Body of pancreas (tissue), 4 donors: ENCODE data around the gene SUMO3. TPM values are rescaled to one million over a fixed set of nuclear protein-coding genes. Genes with fewer than 3 reads are reported as not detected.

Experiments
- ATAC-seq: fragments of 150-250 bp; one replicate; pipeline ENCODE4 v1.9.1; 2016
- DNase-seq, 4 donors: peaks; one replicate each; pipeline ENCODE4 v3.0.0-alpha.2; 2019
- H3K27ac ChIP-seq, 4 donors: fragments of 200-600 bp; sonication (generic); 1 replicate in 3 of 4; 2 replicates in 1 of 4; pipeline versions ENCODE4 v1.5.1 to v1.6.1; 2016 to 2019; ENCODE audit warnings: mild to moderate bottlenecking in 1 of 4, mixed read lengths in 1 of 4, moderate library complexity in 1 of 4
- H3K27me3 ChIP-seq, 2 donors: fragments of 200-600 bp; sonication (generic); one replicate each; pipeline ENCODE4 v1.6.0; 2016; ENCODE audit warnings: mild to moderate bottlenecking in 1 of 2
- H3K36me3 ChIP-seq, 2 donors: fragments of 200-600 bp; sonication (generic); replicated peaks in 1 of 2; 2 replicates each; pipeline ENCODE4 v1.5.1; 2016; ENCODE audit warnings: low read depth in 2 of 2; ENCODE audit not compliant: insufficient read depth in 1 of 2
- H3K4me1 ChIP-seq: fragments of 200-600 bp; sonication (generic); one replicate; pipeline ENCODE4 v1.6.0; 2016
- H3K4me3 ChIP-seq, 2 donors: fragments of 200-600 bp; sonication (generic); 1 replicate in 1 of 2; 2 replicates in 1 of 2; pipeline ENCODE4 v1.5.1; 2016 to 2019
- H3K9me3 ChIP-seq, 3 donors: fragments of 200-600 bp; sonication (generic); 1 replicate in 2 of 3; 2 replicates in 1 of 3; pipeline ENCODE4 v1.5.1; 2016
- POLR2A ChIP-seq, 3 donors: fragments of 450-650 bp; IDR thresholded peaks; one replicate each; pipeline ENCODE4 v1.6.1; 2016; ENCODE audit warnings: antibody characterized with exemption in 3 of 3, mild to moderate bottlenecking in 2 of 3
- WGBS, 2 donors: methylation state at CpG; one replicate each; pipeline ENCODE4 v1.1.5; 2017; 5-methylcytosine and 5-hydroxymethylcytosine counted together
- intact Hi-C: fragments of 100-400 bp; cut with DNase I; formaldehyde crosslinking; loops from one replicate; pipeline ENCODE4 v1.15.1; 2023
- total RNA-seq, 2 donors: library from RNA; depleted of rRNA; stranded (reverse); fragments of >200 nt; gene quantifications; one replicate each; pipeline ENCODE4 v1.1.0, GENCODE V29; 2016
- TF ChIP-seq, protein P1 (sequence below), 7 experiments: fragments of 450-650 bp in 4 of 7; fragments of 200-600 bp in 3 of 7; sonication (generic) in 3 of 7; IDR thresholded peaks; one replicate each; pipeline ENCODE4 v1.5.1; 2016 to 2019; ENCODE audit warnings: antibody characterized with exemption in 7 of 7

Gene SUMO3
- total RNA-seq, 2 donors from 2014 or later = 20.4 to 33.2 TPM

GRCh38 chr21:44799646-44800045 lies 18.2 kb downstream of the SUMO3 start:
- ATAC-seq (no peak), DNase-seq (no peak)
- Histone ChIP-seq H3K4me3 (no peak overlapping the region), H3K4me1 (peaks cover 34% of the 10 kb centered on the region), H3K27me3 (no peaks in the 10 kb centered on the region), H3K36me3 (no peaks in the 10 kb centered on the region), H3K27ac (no peak overlapping the region), H3K9me3 (no peaks in the 10 kb centered on the region)
- TF ChIP-seq POLR2A (IDR thresholded peaks at IDR 0.05) = no peak
- TF ChIP-seq, protein P1, sequence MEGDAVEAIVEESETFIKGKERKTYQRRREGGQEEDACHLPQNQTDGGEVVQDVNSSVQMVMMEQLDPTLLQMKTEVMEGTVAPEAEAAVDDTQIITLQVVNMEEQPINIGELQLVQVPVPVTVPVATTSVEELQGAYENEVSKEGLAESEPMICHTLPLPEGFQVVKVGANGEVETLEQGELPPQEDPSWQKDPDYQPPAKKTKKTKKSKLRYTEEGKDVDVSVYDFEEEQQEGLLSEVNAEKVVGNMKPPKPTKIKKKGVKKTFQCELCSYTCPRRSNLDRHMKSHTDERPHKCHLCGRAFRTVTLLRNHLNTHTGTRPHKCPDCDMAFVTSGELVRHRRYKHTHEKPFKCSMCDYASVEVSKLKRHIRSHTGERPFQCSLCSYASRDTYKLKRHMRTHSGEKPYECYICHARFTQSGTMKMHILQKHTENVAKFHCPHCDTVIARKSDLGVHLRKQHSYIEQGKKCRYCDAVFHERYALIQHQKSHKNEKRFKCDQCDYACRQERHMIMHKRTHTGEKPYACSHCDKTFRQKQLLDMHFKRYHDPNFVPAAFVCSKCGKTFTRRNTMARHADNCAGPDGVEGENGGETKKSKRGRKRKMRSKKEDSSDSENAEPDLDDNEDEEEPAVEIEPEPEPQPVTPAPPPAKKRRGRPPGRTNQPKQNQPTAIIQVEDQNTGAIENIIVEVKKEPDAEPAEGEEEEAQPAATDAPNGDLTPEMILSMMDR (IDR thresholded peaks at IDR 0.05) = no peak
- intact Hi-C loops = loop anchor here (10.0 kb wide), 1 partner anchor 285 kb away; no protein-coding TSS in a partner anchor
- 59 to 60% methylated on average over 1 of the region's 1 CpG for WGBS, 2 donors

DNA sequence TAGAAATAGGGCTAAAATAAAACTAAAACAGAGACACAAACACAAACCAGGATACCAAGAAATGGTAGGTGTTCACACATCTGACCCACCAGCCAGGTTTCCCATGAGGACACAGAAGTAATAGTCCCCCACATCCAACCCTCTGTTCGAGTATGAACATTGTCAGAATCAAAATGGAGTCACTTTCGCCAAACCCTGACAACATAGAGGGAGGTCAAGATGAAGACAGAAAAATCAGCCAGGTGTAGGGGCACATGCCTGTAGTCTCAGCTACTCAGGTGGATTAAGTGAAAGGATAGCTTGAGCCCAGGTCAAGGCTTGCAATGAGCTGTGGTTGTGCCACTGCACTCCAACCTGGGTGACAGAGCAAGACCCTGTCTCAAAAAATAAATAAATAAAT lies 20.1 kb downstream of the SUMO3 start:
- intact Hi-C loops = no loop called here
- H3K27me3 ChIP-seq = no peaks in the 10 kb centered on the region
- ATAC-seq = no peak
- no peak overlapping the region for H3K4me3 ChIP-seq
- H3K27ac ChIP-seq = no peak overlapping the region
- TF ChIP-seq POLR2A (IDR thresholded peaks at IDR 0.05) = no peak
- TF ChIP-seq, protein P1 (IDR thresholded peaks at IDR 0.05) = no peak
- no peaks in the 10 kb centered on the region for H3K9me3 ChIP-seq
- 92 to 93% methylated on average over 2 of the region's 2 CpGs for WGBS, 2 donors
- peaks cover 40% of the 10 kb centered on the region for H3K4me1 ChIP-seq
- H3K36me3 ChIP-seq = no peaks in the 10 kb centered on the region
- DNase-seq = no peak

DNA sequence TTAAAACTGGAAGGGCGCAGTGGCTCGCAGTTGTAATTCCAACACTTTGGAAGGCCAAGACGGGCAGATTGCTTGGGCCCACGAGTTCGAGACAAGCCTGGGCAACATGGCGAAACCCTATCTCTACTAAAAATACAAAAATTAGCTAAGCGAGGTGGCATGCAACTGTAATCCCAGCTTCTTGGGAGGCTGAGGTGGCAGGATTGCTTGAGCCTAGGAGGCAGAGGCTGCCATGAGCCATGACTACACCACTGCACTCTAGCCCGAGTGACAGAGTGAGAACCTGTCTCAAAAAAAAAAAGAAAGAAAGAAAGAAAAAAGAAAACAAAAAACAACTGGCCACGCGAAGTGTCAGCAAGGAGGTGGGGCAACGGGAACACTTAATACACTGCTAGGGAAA lies 22.5 kb downstream of the SUMO3 start:
- Histone ChIP-seq H3K27ac (no peak overlapping the region), H3K36me3 (no peaks in the 10 kb centered on the region), H3K4me3 (no peak overlapping the region), H3K4me1 (peaks cover 33% of the 10 kb centered on the region), H3K9me3 (no peaks in the 10 kb centered on the region), H3K27me3 (no peaks in the 10 kb centered on the region)
- DNase-seq = no peak
- no peak for TF ChIP-seq POLR2A (IDR thresholded peaks at IDR 0.05)
- TF ChIP-seq, protein P1 (IDR thresholded peaks at IDR 0.05) = no peak
- WGBS, 2 donors = 87 to 90% methylated on average over 11 of the region's 11 CpGs
- intact Hi-C loops = no loop called here
- ATAC-seq = no peak

DNA sequence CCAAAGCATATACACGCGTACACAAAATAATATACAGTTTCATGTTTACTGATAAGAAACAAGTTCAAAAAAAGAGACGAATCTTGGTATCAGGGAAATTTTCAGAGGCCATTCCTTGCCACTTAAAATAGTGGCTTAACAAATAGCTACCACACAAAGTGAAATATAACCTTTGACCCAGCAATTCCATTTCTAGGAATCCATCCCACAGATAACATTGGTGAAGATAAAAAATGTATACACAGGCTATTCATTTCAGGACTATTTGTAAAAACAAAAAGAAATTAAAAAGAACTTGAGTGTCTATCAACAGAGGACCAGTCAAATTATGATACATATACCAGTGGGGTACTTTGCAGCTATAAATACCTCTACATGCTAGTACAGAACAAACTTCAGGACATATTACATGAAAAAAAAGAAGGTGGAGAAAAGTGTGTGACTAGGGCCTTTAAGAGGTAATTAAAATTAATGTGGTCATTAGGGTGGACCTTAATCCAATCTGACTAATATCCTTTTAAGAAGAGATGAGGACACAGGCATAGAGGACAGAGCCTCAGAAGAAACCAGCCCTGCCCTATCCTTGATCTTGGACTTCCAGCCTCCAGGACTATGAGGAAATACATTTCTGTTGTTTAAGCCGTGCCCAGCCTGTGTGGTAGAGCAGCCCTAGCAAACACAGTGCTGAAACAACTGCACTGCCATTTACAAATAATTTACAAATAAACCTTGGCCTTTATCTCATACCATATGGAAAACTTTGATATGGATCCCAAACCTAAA lies 24.1 kb downstream of the SUMO3 start:
- 11 to 14% methylated on average over 4 of the region's 4 CpGs for WGBS, 2 donors
- Histone ChIP-seq H3K27ac (no peak overlapping the region), H3K4me3 (no peak overlapping the region), H3K27me3 (no peaks in the 10 kb centered on the region), H3K36me3 (no peaks in the 10 kb centered on the region), H3K4me1 (peaks cover 18% of the 10 kb centered on the region), H3K9me3 (no peaks in the 10 kb centered on the region)
- no peak for TF ChIP-seq POLR2A (IDR thresholded peaks at IDR 0.05)
- TF ChIP-seq, protein P1 (IDR thresholded peaks at IDR 0.05) = peak in 1 of 7 experiments; percentile 20
- intact Hi-C loops = no loop called here
- no peak for DNase-seq
- ATAC-seq = no peak
